Neural progenitor cell (in vitro differentiated cells): ENCODE measurements around the gene OMA1. TPM values are rescaled to one million over a fixed set of nuclear protein-coding genes. Genes with fewer than 3 reads are reported as not detected.

ENCODE experiments used
- DNase-seq: peaks from one replicate; pipeline ENCODE4 v3.0.0-alpha.2; 2016; ENCODE audit warnings: low spot score
- H2AFZ ChIP-seq: fragments of 200-600 bp; sonication (generic); replicated peaks from 2 replicates; pipeline ENCODE4 v1.6.1; 2016; ENCODE audit warnings: antibody characterized with exemption
- H3F3A ChIP-seq: fragments of 200-600 bp; sonication (generic); 2 replicates; pipeline ENCODE4 v1.6.1; 2016; ENCODE audit warnings: antibody characterized with exemption, low read depth
- H3K27ac ChIP-seq: fragments of 200-600 bp; sonication (generic); 2 replicates; pipeline ENCODE4 v1.5.1; 2016; ENCODE audit warnings: mild to moderate bottlenecking
- H3K27me3 ChIP-seq: fragments of 200-600 bp; sonication (generic); 2 replicates; pipeline ENCODE4 v1.6.1; 2016; ENCODE audit warnings: mild to moderate bottlenecking, moderate library complexity
- H3K36me3 ChIP-seq: fragments of 200-600 bp; sonication (generic); 2 replicates; pipeline ENCODE4 v1.5.1; 2016
- H3K4me1 ChIP-seq: fragments of 200-600 bp; sonication (generic); 2 replicates; pipeline ENCODE4 v1.6.1; 2016; ENCODE audit warnings: mixed run types
- H3K4me2 ChIP-seq: fragments of 200-600 bp; sonication (generic); 2 replicates; pipeline ENCODE4 v1.6.1; 2016
- H3K4me3 ChIP-seq: fragments of 200-600 bp; sonication (generic); 2 replicates; pipeline ENCODE4 v1.5.1; 2016
- H3K79me2 ChIP-seq: fragments of 200-600 bp; sonication (generic); 2 replicates; pipeline ENCODE4 v1.6.1; 2016; ENCODE audit warnings: low read depth
- H3K9ac ChIP-seq: fragments of 200-600 bp; sonication (generic); 2 replicates; pipeline ENCODE4 v1.6.1; 2016
- H3K9me3 ChIP-seq: fragments of 200-600 bp; sonication (generic); 2 replicates; pipeline ENCODE4 v1.5.1; 2016; ENCODE audit warnings: low read depth
- H4K20me1 ChIP-seq: fragments of 200-600 bp; sonication (generic); 2 replicates; pipeline ENCODE4 v1.6.1; 2016; ENCODE audit warnings: low read depth
- H3K27ac Mint-ChIP-seq: 3 replicates; pipeline ENCODE4 v1.8.0; 2021; ENCODE audit warnings: mixed read lengths
- H3K27me3 Mint-ChIP-seq: 2 replicates; pipeline ENCODE4 v1.8.0; 2022; ENCODE audit warnings: low read depth, mild to moderate bottlenecking, inconsistent platforms, moderate library complexity, mixed read lengths; ENCODE audit not compliant: insufficient read depth
- H3K36me3 Mint-ChIP-seq: 3 replicates; pipeline ENCODE4 v1.8.0; 2021; ENCODE audit warnings: mixed read lengths
- H3K4me1 Mint-ChIP-seq: 3 replicates; pipeline ENCODE4 v1.8.0; 2021; ENCODE audit warnings: mixed read lengths
- H3K4me3 Mint-ChIP-seq: 3 replicates; pipeline ENCODE4 v1.8.0; 2021; ENCODE audit warnings: mild to moderate bottlenecking, moderate library complexity, mixed read lengths
- H3K9me3 Mint-ChIP-seq: 3 replicates; pipeline ENCODE4 v1.8.0; 2020; ENCODE audit warnings: mixed read lengths
- EZH2 ChIP-seq: fragments of 200-600 bp; sonication (generic); IDR thresholded peaks from 2 replicates; pipeline ENCODE4 v1.6.1; 2017; ENCODE audit warnings: antibody characterized with exemption, mild to moderate bottlenecking, moderate library complexity
- EZH2phosphoT487 ChIP-seq: fragments of 200-600 bp; sonication (generic); IDR thresholded peaks from 2 replicates; pipeline ENCODE4 v1.6.1; 2017; ENCODE audit warnings: antibody characterized with exemption
- total RNA-seq: library from RNA; depleted of rRNA; stranded (reverse); fragments of >200 nt; gene quantifications from 2 replicates; pipeline ENCODE4 v1.2.3, GENCODE V29; 2015; ENCODE audit warnings: low replicate concordance
- TF ChIP-seq, protein P1 (sequence below): fragments of 200-600 bp; sonication (generic); IDR thresholded peaks from 2 replicates; pipeline ENCODE4 v1.5.1; 2017; ENCODE audit warnings: antibody characterized with exemption, mild to moderate bottlenecking

OMA1 gene
- total RNA-seq, 1 donor from 2014 or later: 19.8 TPM

DNA sequence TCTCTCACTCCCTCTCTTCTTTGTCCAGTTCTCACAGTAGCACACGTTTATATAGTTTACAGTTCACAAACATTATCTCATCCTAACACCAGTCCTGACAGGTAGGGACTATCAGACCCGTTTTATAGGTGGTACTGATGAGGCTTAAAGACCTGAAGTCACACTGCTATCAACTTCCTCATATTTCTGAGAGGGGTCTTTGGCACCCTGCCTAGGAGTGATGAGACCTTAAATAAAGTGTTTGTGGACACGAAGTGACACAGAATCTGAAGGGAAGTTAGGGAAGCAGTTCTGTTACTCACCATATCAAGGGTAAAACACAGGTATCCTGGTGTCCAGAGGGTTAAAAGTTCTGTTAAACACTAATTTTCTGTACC is 31.1 kb upstream of the OMA1 start:
- DNase-seq: no peak
- peaks cover 8% of the 10 kb centered on the region for H3K36me3 Mint-ChIP-seq
- TF ChIP-seq EZH2 (no peak), EZH2phosphoT487 (no peak)
- TF ChIP-seq, protein P1, sequence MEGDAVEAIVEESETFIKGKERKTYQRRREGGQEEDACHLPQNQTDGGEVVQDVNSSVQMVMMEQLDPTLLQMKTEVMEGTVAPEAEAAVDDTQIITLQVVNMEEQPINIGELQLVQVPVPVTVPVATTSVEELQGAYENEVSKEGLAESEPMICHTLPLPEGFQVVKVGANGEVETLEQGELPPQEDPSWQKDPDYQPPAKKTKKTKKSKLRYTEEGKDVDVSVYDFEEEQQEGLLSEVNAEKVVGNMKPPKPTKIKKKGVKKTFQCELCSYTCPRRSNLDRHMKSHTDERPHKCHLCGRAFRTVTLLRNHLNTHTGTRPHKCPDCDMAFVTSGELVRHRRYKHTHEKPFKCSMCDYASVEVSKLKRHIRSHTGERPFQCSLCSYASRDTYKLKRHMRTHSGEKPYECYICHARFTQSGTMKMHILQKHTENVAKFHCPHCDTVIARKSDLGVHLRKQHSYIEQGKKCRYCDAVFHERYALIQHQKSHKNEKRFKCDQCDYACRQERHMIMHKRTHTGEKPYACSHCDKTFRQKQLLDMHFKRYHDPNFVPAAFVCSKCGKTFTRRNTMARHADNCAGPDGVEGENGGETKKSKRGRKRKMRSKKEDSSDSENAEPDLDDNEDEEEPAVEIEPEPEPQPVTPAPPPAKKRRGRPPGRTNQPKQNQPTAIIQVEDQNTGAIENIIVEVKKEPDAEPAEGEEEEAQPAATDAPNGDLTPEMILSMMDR: no peak
- H3K27me3 Mint-ChIP-seq: peaks cover 28% of the 10 kb centered on the region
- no peaks in the 10 kb centered on the region for H4K20me1 ChIP-seq
- H3K27ac Mint-ChIP-seq: no peak overlapping the region
- H3K9ac ChIP-seq: no peak overlapping the region
- H3K9me3 Mint-ChIP-seq: peaks cover 14% of the 10 kb centered on the region
- H3K27ac ChIP-seq: no peak overlapping the region
- H3K36me3 ChIP-seq: no peaks in the 10 kb centered on the region
- H3K27me3 ChIP-seq: peaks cover 51% of the 10 kb centered on the region
- H3K4me2 ChIP-seq: peak overlapping the region; percentile 66
- H2AFZ ChIP-seq: peak overlapping the region; percentile 98
- H3F3A ChIP-seq: peaks cover 6% of the 10 kb centered on the region
- no peaks in the 10 kb centered on the region for H3K79me2 ChIP-seq
- H3K4me3 ChIP-seq: peak overlapping the region; percentile 33
- no peaks in the 10 kb centered on the region for H3K9me3 ChIP-seq
- H3K4me3 Mint-ChIP-seq: peak overlapping the region; percentile 35
- H3K4me1 Mint-ChIP-seq: peaks cover 20% of the 10 kb centered on the region
- H3K4me1 ChIP-seq: peaks cover 11% of the 10 kb centered on the region

DNA sequence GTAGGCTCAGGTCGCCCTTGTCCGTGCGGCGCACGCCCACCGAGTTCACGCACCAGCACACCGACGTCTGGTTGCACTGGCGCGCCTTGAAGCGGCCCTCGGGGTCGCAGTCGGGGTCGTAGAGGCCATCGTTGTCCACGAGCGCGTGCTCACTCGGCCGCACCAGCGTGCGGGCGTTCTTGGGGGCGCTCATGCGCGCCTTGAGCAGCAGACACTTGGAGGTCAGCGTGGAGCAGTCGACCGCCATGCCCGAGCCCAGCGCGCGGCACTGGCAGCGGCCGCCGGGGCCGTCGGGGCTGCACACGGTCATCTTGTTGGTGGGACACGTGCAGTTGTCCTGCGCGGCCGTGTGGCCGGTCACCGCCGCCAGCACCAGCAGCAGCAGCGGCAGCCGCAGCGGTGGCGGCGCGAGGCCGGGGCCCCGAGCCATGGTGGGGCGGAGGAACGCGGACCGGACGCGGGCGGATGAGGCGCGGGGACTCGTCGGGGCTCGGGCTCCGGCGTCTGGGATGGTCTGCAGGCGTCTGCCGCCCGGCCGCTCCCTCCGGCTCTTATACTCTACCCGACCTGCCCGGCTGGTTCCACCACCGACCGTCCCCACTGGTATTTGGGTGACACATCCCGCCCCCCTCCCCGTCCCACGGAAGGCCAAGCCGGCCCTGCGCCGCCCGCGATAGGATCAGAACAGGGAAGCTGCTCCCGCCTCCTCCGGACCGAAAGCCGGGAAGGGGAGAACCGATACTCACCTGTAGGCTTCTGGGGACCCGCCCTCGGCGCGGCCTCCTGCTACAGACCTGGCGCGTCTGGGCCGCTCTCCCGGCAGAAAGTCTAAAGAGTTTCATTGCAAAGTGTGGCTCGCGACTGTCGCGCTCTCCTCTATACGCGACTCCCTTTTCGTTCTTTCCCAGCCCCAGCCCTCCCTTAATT is 30.5 kb upstream of the OMA1 start, which contains the start of gene TACSTD2:
Gene TACSTD2, minus strand, starts transcription at position 526 of the 927 bp plus-strand sequence. Its CDS starts 96 bp downstream, at position 430.
- Mint-ChIP-seq H3K4me1 (peaks cover 23% of the 10 kb centered on the region), H3K27ac (no peak within 1 kb of the TSS), H3K9me3 (peaks cover 14% of the 10 kb centered on the region), H3K27me3 (peaks cover 28% of the 10 kb centered on the region), H3K36me3 (peaks cover 8% of the 10 kb centered on the region), H3K4me3 (peak within 1 kb of the TSS; percentile 35)
- Histone ChIP-seq H3K27me3 (peaks cover 51% of the 10 kb centered on the region), H3F3A (peaks cover 6% of the 10 kb centered on the region), H3K4me3 (peak within 1 kb of the TSS; percentile 33), H3K79me2 (no peaks in the 10 kb centered on the region), H4K20me1 (no peaks in the 10 kb centered on the region), H3K36me3 (no peaks in the 10 kb centered on the region), H3K27ac (no peak within 1 kb of the TSS), H3K4me1 (peaks cover 11% of the 10 kb centered on the region), H2AFZ (peak within 1 kb of the TSS; percentile 98), H3K9me3 (no peaks in the 10 kb centered on the region), H3K4me2 (peak within 1 kb of the TSS; percentile 66), H3K9ac (no peak within 1 kb of the TSS)
- TF ChIP-seq, protein P1: no peak
- TF ChIP-seq EZH2 (peak; percentile 88), EZH2phosphoT487 (peak; percentile 90)
- DNase-seq: peak; percentile 53

DNA sequence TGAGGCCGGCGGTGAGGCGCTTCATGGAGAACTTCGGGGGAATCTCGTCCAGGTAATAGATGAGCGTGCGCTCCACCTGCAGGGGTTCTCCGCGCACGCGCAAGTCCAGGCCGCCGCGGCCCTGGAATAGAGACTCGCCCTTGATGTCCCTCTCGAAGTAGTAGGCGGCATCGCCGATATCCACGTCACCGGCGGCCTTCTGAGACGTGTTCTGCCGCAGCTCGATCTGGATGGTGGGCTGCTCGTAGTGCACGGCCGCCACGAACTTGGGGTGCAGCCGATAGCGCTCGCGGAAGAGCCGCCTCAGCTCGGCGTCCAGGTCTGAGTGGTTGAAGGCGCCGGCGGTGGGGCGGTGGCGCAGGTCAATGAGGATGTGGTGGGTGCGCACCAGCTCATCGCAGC is 29.8 kb upstream of the OMA1 start:
- peaks cover 28% of the 10 kb centered on the region for H3K27me3 Mint-ChIP-seq

More for the DNA sequence above, 29.8 kb upstream of the OMA1 start:
- Mint-ChIP-seq H3K36me3 (peaks cover 8% of the 10 kb centered on the region), H3K4me1 (peaks cover 23% of the 10 kb centered on the region), H3K4me3 (no peak overlapping the region), H3K9me3 (peaks cover 14% of the 10 kb centered on the region), H3K27ac (no peak overlapping the region)
- no peaks in the 10 kb centered on the region for H3K36me3 ChIP-seq
- no peak overlapping the region for H3K4me2 ChIP-seq
- no peak overlapping the region for H3K4me3 ChIP-seq
- TF ChIP-seq EZH2 (no peak), EZH2phosphoT487 (no peak)
- TF ChIP-seq, protein P1: no peak
- H3K27me3 ChIP-seq: peaks cover 51% of the 10 kb centered on the region
- H3K9ac ChIP-seq: no peak overlapping the region
- peaks cover 11% of the 10 kb centered on the region for H3K4me1 ChIP-seq
- H3F3A ChIP-seq: peaks cover 6% of the 10 kb centered on the region
- H2AFZ ChIP-seq: no peak overlapping the region
- H3K27ac ChIP-seq: no peak overlapping the region
- no peaks in the 10 kb centered on the region for H3K79me2 ChIP-seq
- no peaks in the 10 kb centered on the region for H4K20me1 ChIP-seq
- no peak for DNase-seq
- no peaks in the 10 kb centered on the region for H3K9me3 ChIP-seq
